DND-41 (cell line): ENCODE measurements around the gene RARS2.

Source experiments
- ATAC-seq: fragments of 200-7000 bp; cut with Tn5 transposase; 3 replicates; pipeline ENCODE4 v1.9.1; 2021; ENCODE audit warnings: low read depth; ENCODE audit not compliant: insufficient read depth
- DNase-seq: peaks from one replicate; pipeline ENCODE4 v3.0.0-alpha.2; 2020
- H2AFZ ChIP-seq: 2 replicates; pipeline ENCODE4 v1.6.0; 2012; ENCODE audit warnings: low read depth, low read length
- H3K27ac ChIP-seq: 2 replicates; pipeline ENCODE4 v1.5.1; 2012; ENCODE audit warnings: low read length, inconsistent platforms
- H3K27me3 ChIP-seq: fragments of 200-600 bp; sonication (generic); 2 replicates; pipeline ENCODE4 v1.6.0; 2012; ENCODE audit warnings: low read length, mild to moderate bottlenecking, inconsistent platforms; ENCODE audit not compliant: insufficient read depth, poor library complexity
- H3K36me3 ChIP-seq: 2 replicates; pipeline ENCODE4 v1.5.1; 2012; ENCODE audit warnings: low read length, inconsistent platforms; ENCODE audit not compliant: insufficient read depth
- H3K4me1 ChIP-seq: 2 replicates; pipeline ENCODE4 v1.5.1; 2012; ENCODE audit warnings: mild to moderate bottlenecking, low read length; ENCODE audit not compliant: insufficient read depth
- H3K4me2 ChIP-seq: 2 replicates; pipeline ENCODE4 v1.6.0; 2012; ENCODE audit warnings: mild to moderate bottlenecking, moderate library complexity, low read length, inconsistent platforms; ENCODE audit not compliant: insufficient read depth
- H3K4me3 ChIP-seq, 2 experiments: fragments of 200-600 bp in 1 of 2; shearing (Covaris generic) in 1 of 2; 2 replicates each; pipeline ENCODE4 v1.5.1; 2012 to 2016; ENCODE audit warnings: inconsistent platforms in 2 of 2, low read length in 2 of 2, mild to moderate bottlenecking in 2 of 2, low read depth in 1 of 2, moderate library complexity in 1 of 2
- H3K79me2 ChIP-seq: 2 replicates; pipeline ENCODE4 v1.6.0; 2012; ENCODE audit warnings: low read length, inconsistent platforms; ENCODE audit not compliant: insufficient read depth
- H3K9ac ChIP-seq: 2 replicates; pipeline ENCODE4 v1.6.0; 2012; ENCODE audit warnings: low read depth, mild to moderate bottlenecking, inconsistent platforms, low read length, moderate library complexity
- H3K9me3 ChIP-seq: 2 replicates; pipeline ENCODE4 v1.5.1; 2012; ENCODE audit warnings: low read length, moderate library complexity, mild to moderate bottlenecking, inconsistent platforms; ENCODE audit not compliant: insufficient read depth, severe bottlenecking
- H4K20me1 ChIP-seq: 2 replicates; pipeline ENCODE4 v1.6.0; 2012; ENCODE audit warnings: low read length; ENCODE audit not compliant: insufficient read depth
- CTCF ChIP-seq: IDR thresholded peaks from 2 replicates; pipeline ENCODE4 v1.5.1; 2012; ENCODE audit warnings: borderline replicate concordance, low read length, moderate library complexity, mild to moderate bottlenecking; ENCODE audit not compliant: poor library complexity, severe bottlenecking; ENCODE audit errors: extremely low read depth
- EZH2 ChIP-seq: IDR thresholded peaks from 3 replicates; pipeline ENCODE4 v1.6.1; 2012; ENCODE audit warnings: borderline replicate concordance, low read depth, mild to moderate bottlenecking, moderate library complexity, low read length, inconsistent platforms; ENCODE audit not compliant: severe bottlenecking

Gene RARS2

GRCh38 chr6:87583822-87584221 lies 6.0 kb downstream of the RARS2 start:
- Histone ChIP-seq H3K4me2 (no peak overlapping the region), H3K4me1 (peaks cover 18% of the 10 kb centered on the region), H3K4me3 (no peak overlapping the region), H3K79me2 (peaks cover 96% of the 10 kb centered on the region), H3K9me3 (no peaks in the 10 kb centered on the region), H4K20me1 (peaks cover 21% of the 10 kb centered on the region; the same call in 1 of the 2 replicates), H3K27me3 (no peaks in the 10 kb centered on the region), H2AFZ (no peak overlapping the region), H3K36me3 (peaks cover 46% of the 10 kb centered on the region), H3K9ac (no peak overlapping the region), H3K27ac (no peak overlapping the region)
- no peak for TF ChIP-seq CTCF
- TF ChIP-seq EZH2: no peak
- ATAC-seq (no peak), DNase-seq (no peak)

GRCh38 chr6:87575423-87575822 lies 14.4 kb downstream of the RARS2 start:
- no peaks in the 10 kb centered on the region for H3K9me3 ChIP-seq
- H3K4me1 ChIP-seq: peaks cover 18% of the 10 kb centered on the region
- TF ChIP-seq EZH2: no peak
- TF ChIP-seq CTCF: no peak
- H3K27ac ChIP-seq: peak overlapping the region; percentile 0; the same call in 1 of the 2 replicates
- H3K79me2 ChIP-seq: peaks cover 89% of the 10 kb centered on the region
- 0 out of 2 replicates have a peak overlapping the region, but pooled peaks have one; percentile 23 for H3K4me2 ChIP-seq
- ATAC-seq (no peak), DNase-seq (no peak)
- H3K9ac ChIP-seq: no peak overlapping the region
- 0 out of 2 replicates have a peak, but pooled peaks cover 5% of the 10 kb centered on the region for H3K36me3 ChIP-seq
- no peak overlapping the region for H3K4me3 ChIP-seq
- peaks cover 21% of the 10 kb centered on the region; the same call in 1 of the 2 replicates for H4K20me1 ChIP-seq
- no peak overlapping the region for H2AFZ ChIP-seq
- H3K27me3 ChIP-seq: no peaks in the 10 kb centered on the region

- Histone ChIP-seq H3K9ac (no peak overlapping the region), H3K36me3 (peaks cover 4% of the 10 kb centered on the region; the same call in 1 of the 2 replicates), H2AFZ (no peak overlapping the region), H3K27me3 (no peaks in the 10 kb centered on the region), H3K9me3 (no peaks in the 10 kb centered on the region), H3K4me2 (no peak overlapping the region), H3K27ac (no peak overlapping the region), H4K20me1 (peaks cover 26% of the 10 kb centered on the region; the same call in 1 of the 2 replicates), H3K79me2 (peaks cover 87% of the 10 kb centered on the region), H3K4me3 (no peak overlapping the region), H3K4me1 (peaks cover 18% of the 10 kb centered on the region)
- TF ChIP-seq EZH2 (no peak), CTCF (no peak)
- ATAC-seq (no peak), DNase-seq (no peak)
Observed at GRCh38 chr6:87574237-87574804, 15.5 kb downstream of the RARS2 start.
